HG03439 (cell line): ENCODE measurements around the gene FAM120AOS.
"Not testable (repeated sequence)": the region's sequence is repeated elsewhere in the genome, so short reads cannot be mapped to it uniquely, and the experiment has no call there.

Experiments used
- ATAC-seq: cut with Tn5 transposase; IDR thresholded peaks from one replicate; pipeline ENCODE4 v1.9.1; 2021; ENCODE audit warnings: mild to moderate bottlenecking, moderate library complexity; ENCODE audit not compliant: unreplicated experiment

The FAM120AOS gene

GRCh38 chr9:93440896-93441580 lies 12.3 kb downstream of the FAM120AOS start:
- ATAC-seq, result no peak

- ATAC-seq, result not testable (repeated sequence)
Observed at GRCh38 chr9:93439301-93439700, 14.1 kb downstream of the FAM120AOS start.

GRCh38 chr9:93437996-93438395 lies 15.4 kb downstream of the FAM120AOS start:
- ATAC-seq, result no peak

DNA sequence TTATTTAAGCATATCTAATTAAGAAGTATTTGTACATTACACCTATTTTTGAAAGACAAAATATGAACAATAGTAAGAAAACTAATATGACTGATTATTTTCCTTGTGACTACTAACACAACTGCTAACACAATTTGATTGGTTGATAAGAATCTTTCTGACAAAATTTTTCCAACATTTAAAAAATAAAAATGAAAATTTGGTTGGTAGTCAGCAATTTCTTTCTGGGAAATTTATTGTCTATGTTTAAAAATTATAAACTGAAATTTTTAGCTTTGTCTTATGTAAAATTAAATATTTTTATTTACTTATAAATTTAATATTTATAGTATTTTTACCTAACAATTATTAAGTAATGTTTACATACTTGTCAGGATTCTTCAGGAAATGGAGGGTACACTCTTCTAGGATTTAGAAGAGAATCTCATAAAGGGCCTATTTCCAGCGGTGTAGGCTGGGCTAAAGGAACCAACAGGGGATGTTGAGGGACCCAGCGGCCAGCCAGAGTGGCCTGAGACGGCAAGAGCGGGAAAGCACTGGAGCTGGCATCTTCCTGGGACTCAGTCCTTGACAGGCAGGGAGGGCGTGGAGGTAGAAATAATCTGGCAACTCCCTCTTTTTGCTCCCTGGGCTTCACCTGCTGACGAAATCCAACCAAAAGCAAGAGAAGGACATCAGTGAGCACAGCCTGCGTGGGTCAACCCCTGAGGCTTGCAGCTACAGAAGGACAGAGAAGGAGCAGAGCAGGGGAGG lies 16.6 kb downstream of the FAM120AOS start:
- ATAC-seq, result no peak

GRCh38 chr9:93436218-93436617 lies 17.2 kb downstream of the FAM120AOS start:
- ATAC-seq, result no peak

DNA sequence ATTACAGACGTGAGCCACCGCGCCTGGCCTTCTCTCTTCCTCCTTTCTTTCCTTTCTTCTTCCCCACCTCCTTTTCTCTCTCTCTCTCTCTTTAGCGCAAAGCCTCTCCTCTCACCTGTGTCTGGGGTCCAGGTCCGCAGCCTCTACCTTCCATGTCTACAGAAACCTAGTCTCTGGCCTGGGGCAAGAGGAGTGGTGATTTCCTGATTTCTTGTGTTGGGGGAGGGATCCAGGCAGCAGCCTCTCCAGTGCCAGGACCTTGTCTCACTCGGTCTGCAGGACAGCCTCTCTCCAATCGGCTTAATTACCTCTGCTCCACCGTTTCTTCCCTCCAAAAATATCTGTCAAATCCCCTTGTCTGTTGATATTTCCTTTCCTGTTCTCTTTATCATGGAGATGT lies 18.0 kb downstream of the FAM120AOS start:
- ATAC-seq, result no peak

GRCh38 chr9:93434056-93434455 lies 19.3 kb downstream of the FAM120AOS start:
- no peak for ATAC-seq

GRCh38 chr9:93432964-93433363 lies 20.4 kb downstream of the FAM120AOS start:
- ATAC-seq, result no peak

- no peak for ATAC-seq
Observed at GRCh38 chr9:93431539-93432105, 21.8 kb downstream of the FAM120AOS start.

DNA sequence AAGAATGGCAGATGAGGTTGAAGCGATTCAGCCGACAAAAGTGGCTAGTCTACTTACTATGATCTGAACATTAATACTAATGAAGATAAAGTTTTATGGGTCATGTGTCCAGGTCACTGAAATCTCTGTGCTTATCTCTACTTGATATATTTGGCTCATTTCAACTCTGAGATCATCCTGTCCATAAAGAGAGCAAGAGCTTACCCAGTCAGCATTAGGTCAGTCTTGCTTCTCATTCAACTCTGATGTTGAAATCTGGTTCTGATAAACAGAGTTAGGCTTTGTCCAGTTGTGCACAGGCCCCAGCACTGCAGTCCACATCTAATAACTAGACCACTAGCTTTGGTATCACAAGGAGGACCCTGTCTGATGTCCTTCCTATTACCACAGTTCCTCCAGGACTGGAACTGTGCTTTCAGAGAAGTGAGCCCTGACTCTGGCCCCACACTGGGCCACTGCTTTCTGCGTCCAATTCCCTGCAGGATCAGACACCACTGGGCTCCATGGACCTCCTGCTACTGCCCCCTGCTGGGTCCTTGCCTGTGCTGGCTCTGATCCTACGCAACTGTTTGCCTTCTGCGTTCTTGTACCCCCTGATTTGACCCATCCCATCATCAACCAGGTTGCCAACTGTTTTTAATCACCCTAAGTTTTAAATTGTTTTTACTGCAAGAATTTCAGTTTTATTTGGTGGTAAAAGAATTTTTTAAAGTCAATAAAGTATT lies 25.6 kb downstream of the FAM120AOS start:
- ATAC-seq, result no peak

- no peak for ATAC-seq
Observed at GRCh38 chr9:93422977-93423616, 30.3 kb downstream of the FAM120AOS start.

- no peak for ATAC-seq
Observed at GRCh38 chr9:93419023-93419422, 34.4 kb downstream of the FAM120AOS start.

- ATAC-seq, result no peak
Observed at GRCh38 chr9:93417538-93417937, 35.8 kb downstream of the FAM120AOS start.

GRCh38 chr9:93416530-93417235 lies 36.7 kb downstream of the FAM120AOS start:
- no peak for ATAC-seq

DNA sequence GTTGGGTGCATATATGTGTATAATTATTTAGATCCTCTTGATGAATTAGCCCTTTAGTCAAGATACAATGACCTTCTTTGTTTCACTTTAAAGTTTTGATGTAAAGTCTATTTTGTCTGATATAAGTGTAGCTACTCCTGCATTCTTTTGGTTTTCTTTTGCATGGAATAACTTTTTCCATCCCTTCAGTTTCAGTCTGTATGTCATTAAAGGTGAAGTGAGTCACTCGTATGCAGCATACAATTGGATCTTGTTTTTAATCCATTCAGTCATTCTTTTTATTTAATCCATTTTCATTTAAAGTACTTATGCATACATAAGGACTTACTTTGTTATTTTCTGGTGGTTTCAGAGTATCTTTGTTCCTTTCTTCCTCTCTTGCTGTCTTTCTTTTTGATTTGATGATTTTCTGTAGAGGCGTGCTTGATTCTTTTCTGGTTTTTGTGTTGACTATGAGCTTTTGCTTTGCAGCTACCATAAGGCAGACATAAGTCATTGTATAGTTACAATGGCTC lies 38.1 kb downstream of the FAM120AOS start:
- no peak for ATAC-seq

DNA sequence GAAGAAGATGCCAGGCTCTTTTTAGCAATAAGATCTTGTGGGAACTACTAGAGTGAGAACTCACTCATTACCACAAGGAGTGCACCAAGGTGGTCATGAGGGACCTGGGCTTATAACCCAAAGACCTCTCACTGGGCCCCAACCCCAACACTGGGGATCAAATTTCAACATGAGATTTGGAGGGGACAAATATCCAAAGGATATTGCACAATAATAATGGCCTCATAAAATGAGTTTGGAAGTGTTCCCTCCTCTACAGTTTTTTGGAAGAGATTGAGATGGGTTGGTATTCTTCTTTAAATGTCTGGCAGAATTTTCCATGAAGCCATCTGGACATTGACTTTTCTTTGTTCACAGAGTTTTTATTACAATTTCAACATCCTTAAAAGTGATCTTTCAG lies 39.9 kb downstream of the FAM120AOS start:
- no peak for ATAC-seq

GRCh38 chr9:93406371-93406770 lies 47.0 kb downstream of the FAM120AOS start:
- ATAC-seq, result no peak

DNA sequence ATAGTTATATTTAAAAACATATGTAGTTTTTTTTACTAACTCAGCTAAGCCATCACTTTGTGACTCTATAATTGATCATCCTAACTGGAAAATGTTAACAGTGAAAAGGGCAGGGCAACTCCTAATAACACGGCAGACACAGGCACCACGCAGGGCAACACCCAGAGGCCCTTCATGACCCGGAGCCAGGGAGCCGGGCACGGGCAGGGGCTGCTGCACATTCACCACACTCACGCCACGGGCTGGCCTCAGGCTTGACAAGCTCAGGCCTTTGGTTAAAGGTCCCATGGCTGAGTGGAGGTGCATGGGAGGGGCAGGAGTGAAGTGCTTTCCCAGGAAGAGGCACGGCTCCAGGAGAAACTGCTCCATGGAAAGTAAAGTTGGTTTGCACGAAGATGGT lies 54.9 kb downstream of the FAM120AOS start:
- no peak for ATAC-seq

DNA sequence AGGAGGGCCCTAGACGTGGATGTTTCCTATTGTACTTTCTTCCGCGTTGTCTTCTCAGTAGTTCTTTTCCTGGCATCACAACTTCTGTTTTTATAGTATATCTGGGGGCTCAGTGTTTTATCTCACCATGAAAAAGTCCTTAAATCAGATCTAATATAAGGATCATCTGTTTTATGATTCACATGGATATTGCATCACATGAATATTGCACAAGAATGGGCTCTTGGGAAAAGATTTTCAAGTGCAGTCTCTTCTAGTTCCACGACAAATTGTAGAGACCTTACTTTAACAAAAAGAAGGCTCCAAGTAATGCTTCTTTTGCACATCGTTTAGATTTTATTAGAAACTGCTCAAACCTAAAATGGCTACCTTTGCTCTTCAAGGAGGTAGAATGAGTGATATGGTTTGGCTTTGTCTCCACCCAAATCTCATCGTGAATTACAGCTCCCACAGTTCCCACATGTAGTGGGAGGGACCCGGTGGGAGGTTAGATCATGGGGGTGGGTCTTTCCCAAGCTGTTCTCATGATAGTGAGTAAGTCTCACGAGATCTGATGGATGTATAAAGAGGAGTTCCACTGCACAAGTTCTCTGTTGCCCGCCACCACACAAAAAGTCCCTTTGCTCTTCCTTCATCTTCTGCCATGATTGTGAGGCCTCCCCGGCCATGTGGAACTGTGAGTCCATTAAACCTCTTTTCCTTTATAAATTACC lies 55.6 kb downstream of the FAM120AOS start:
- no peak for ATAC-seq
